A375 (cell line): ENCODE measurements around the gene XPO6. TPM values are rescaled to one million over a fixed set of nuclear protein-coding genes. Genes with fewer than 3 reads are reported as not detected.

Experiments used
- small RNA-seq: library from RNA; depleted of rRNA; stranded (forward); fragments of <200 nt; gene quantifications from one replicate; pipeline ENCODE3, GENCODE V24; 2014
- total RNA-seq: library from RNA; depleted of rRNA; stranded (reverse); fragments of >200 nt; shearing (Covaris generic); gene quantifications from 2 replicates; pipeline ENCODE4 v1.2.3, GENCODE V29; 2014; rRNA removed

XPO6 gene, protein sequence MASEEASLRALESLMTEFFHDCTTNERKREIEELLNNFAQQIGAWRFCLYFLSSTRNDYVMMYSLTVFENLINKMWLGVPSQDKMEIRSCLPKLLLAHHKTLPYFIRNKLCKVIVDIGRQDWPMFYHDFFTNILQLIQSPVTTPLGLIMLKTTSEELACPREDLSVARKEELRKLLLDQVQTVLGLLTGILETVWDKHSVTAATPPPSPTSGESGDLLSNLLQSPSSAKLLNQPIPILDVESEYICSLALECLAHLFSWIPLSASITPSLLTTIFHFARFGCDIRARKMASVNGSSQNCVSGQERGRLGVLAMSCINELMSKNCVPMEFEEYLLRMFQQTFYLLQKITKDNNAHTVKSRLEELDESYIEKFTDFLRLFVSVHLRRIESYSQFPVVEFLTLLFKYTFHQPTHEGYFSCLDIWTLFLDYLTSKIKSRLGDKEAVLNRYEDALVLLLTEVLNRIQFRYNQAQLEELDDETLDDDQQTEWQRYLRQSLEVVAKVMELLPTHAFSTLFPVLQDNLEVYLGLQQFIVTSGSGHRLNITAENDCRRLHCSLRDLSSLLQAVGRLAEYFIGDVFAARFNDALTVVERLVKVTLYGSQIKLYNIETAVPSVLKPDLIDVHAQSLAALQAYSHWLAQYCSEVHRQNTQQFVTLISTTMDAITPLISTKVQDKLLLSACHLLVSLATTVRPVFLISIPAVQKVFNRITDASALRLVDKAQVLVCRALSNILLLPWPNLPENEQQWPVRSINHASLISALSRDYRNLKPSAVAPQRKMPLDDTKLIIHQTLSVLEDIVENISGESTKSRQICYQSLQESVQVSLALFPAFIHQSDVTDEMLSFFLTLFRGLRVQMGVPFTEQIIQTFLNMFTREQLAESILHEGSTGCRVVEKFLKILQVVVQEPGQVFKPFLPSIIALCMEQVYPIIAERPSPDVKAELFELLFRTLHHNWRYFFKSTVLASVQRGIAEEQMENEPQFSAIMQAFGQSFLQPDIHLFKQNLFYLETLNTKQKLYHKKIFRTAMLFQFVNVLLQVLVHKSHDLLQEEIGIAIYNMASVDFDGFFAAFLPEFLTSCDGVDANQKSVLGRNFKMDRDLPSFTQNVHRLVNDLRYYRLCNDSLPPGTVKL
- 137 and 143 TPM in 2 replicates for total RNA-seq

DNA sequence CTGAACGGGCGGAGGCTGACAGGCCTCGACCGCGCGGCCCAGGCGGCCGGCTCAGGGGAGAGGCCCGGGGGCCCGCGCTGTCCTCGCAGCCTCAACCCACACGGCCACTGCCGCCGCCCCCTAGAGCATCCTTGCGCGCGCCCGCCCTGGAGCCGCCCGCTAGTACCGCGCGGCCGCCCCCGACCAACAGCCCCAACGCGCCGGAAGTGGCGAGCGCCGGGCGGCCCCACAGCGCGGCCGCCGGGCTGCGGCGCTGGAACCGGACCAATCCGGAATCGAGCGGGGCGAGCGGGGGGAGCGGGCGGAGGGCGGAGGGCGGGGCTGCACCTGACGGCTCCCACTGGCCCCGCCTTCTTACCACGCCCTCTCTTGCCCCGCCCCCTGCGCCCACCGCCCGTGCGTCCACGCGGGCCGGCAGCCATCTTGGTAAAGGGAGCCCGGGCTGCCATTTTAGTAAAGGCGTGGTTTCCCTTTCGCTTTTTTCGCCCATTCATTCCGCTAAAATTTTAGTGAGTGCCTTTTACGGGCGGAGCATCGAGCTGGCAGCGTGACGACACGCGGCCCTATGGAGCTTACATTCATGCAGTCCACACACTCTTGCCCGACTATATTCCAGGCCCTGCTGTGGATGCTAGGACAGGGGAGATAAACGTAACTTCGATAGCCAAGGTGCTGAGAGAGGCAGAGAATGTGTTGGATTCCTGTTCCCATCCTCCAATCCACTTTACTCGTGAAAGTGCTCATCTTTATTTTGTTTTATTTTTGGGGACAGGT lies at the start of gene XPO6:
TSS of gene XPO6 (minus strand) at position 208 of the 774 bp plus-strand sequence. CDS start 597 bp downstream, outside the sequence.

GRCh38 chr16:28063591-28064061 lies 148.1 kb downstream of the XPO6 start, which contains the start of gene GSG1L:
TSS of gene GSG1L (minus strand) at chr16:28063714. CDS start at chr16:28063424, 290 bp downstream.

Small RNA genes within 50 kb of the gene (small RNA-seq; reads per million reads assigned to genes)
- gene RF00402 (not detected), gene RNY1P10 (not detected)

Other genes with a start within 250 kb of the XPO6 start
- 0.13 TPM in 1 of 2 replicates, not detected in the other for gene GSG1L, start 148.3 kb downstream of the XPO6 start, total RNA-seq
- gene SBK1, start 80.6 kb upstream of the XPO6 start, total RNA-seq = 0.03 and 0.15 TPM in 2 replicates
- 2.0 and 3.2 TPM in 2 replicates for gene NPIPB6, start 151.5 kb upstream of the XPO6 start, total RNA-seq
- 75.5 and 80.9 TPM in 2 replicates for gene EIF3CL, start 191.9 kb upstream of the XPO6 start, total RNA-seq